HUDEP-2 (cell line): ENCODE measurements around the gene ITCH.

Source experiments
- DNase-seq, 76 experiments: peaks; one replicate each; lab custom pipeline; 2025; ENCODE audit not compliant: unreplicated experiment in 76 of 76; lab: John Stamatoyannopoulos, UW

The ITCH gene

GRCh38 chr20:34525709-34526416 lies 162.8 kb downstream of the ITCH start:
- DNase-seq = peak in 47 of 76 experiments; percentile 1 to 68 (median 32)

- DNase-seq = no peak
Measured at GRCh38 chr20:34526466-34526865, 163.4 kb downstream of the ITCH start.

- no peak for DNase-seq
Measured at GRCh38 chr20:34527016-34527415, 163.9 kb downstream of the ITCH start.

- no peak for DNase-seq
Measured at GRCh38 chr20:34528921-34529297, 165.8 kb downstream of the ITCH start.

- DNase-seq = no peak
Measured at GRCh38 chr20:34529742-34530141, 166.7 kb downstream of the ITCH start.

GRCh38 chr20:34530342-34530741 lies 167.3 kb downstream of the ITCH start:
- DNase-seq = no peak

GRCh38 chr20:34531608-34532265 lies 168.7 kb downstream of the ITCH start:
- DNase-seq = no peak

- DNase-seq = no peak
Measured at GRCh38 chr20:34532320-34532719, 169.2 kb downstream of the ITCH start.

GRCh38 chr20:34532756-34533155 lies 169.7 kb downstream of the ITCH start:
- DNase-seq = no peak

GRCh38 chr20:34534391-34535165 lies 171.5 kb downstream of the ITCH start:
- no peak for DNase-seq

- no peak for DNase-seq
Measured at GRCh38 chr20:34535301-34535840, 172.3 kb downstream of the ITCH start.

- DNase-seq = no peak
Measured at GRCh38 chr20:34535857-34536256, 172.8 kb downstream of the ITCH start.

- peak in 37 of 76 experiments; percentile 3 to 52 (median 25) for DNase-seq
Measured at GRCh38 chr20:34536798-34537394, 173.8 kb downstream of the ITCH start.

- no peak for DNase-seq
Measured at GRCh38 chr20:34537651-34538050, 174.6 kb downstream of the ITCH start.

GRCh38 chr20:34538671-34539123 lies 175.6 kb downstream of the ITCH start:
- peak in 45 of 76 experiments; percentile 8 to 60 (median 28) for DNase-seq

- no peak for DNase-seq
Measured at GRCh38 chr20:34539756-34540155, 176.7 kb downstream of the ITCH start.

- DNase-seq = no peak
Measured at GRCh38 chr20:34540596-34541263, 177.7 kb downstream of the ITCH start.

- DNase-seq = no peak
Measured at GRCh38 chr20:34541264-34541901, 178.3 kb downstream of the ITCH start.

- no peak for DNase-seq
Measured at GRCh38 chr20:34541917-34542316, 178.8 kb downstream of the ITCH start.

GRCh38 chr20:34542439-34542838 lies 179.4 kb downstream of the ITCH start:
- no peak for DNase-seq
